Upper lobe of left lung (tissue), 6 donors: ENCODE data around the gene RPL27. TPM values are rescaled to one million over a fixed set of nuclear protein-coding genes. Genes with fewer than 3 reads are reported as not detected.

Experiments used
- ATAC-seq, 2 donors: fragments of 200-7000 bp; cut with Tn5 transposase; one replicate each; pipeline ENCODE4 v1.9.1; 2022; ENCODE audit warnings: mild to moderate bottlenecking in 2 of 2, moderate library complexity in 2 of 2; ENCODE audit not compliant: low FRiP score in 2 of 2
- DNase-seq, 2 donors: peaks; one replicate each; pipeline ENCODE4 v3.0.0-alpha.2; 2019 to 2020
- H3K27ac ChIP-seq, 4 donors: fragments of 200-600 bp; sonication (generic); one replicate each; pipeline ENCODE4 v1.5.1; 2016 to 2019
- H3K27me3 ChIP-seq, 4 donors: fragments of 200-600 bp; sonication (generic); one replicate each; pipeline ENCODE4 v1.5.1; 2017 to 2019
- H3K36me3 ChIP-seq, 4 donors: fragments of 200-600 bp; sonication (generic); one replicate each; pipeline ENCODE4 v1.5.1; 2016 to 2019
- H3K4me1 ChIP-seq, 4 donors: fragments of 200-600 bp; sonication (generic); one replicate each; pipeline ENCODE4 v1.5.1; 2018 to 2019
- H3K4me3 ChIP-seq, 4 donors: fragments of 200-600 bp; sonication (generic); one replicate each; pipeline ENCODE4 v1.5.1; 2017 to 2019; ENCODE audit warnings: mild to moderate bottlenecking in 2 of 4, moderate library complexity in 1 of 4
- H3K9me3 ChIP-seq, 4 donors: fragments of 200-600 bp; sonication (generic); one replicate each; pipeline ENCODE4 v1.5.1; 2018 to 2019
- EP300 ChIP-seq, 4 donors: sonication (generic); formaldehyde crosslinking; IDR thresholded peaks; one replicate each; pipeline ENCODE4 v1.5.1; 2017; ENCODE audit warnings: antibody characterized with exemption in 4 of 4, control low read depth in 2 of 4
- POLR2A ChIP-seq, 4 donors: fragments of 450-650 bp; IDR thresholded peaks; one replicate each; pipeline ENCODE4 v1.5.1; 2016 to 2017; ENCODE audit warnings: antibody characterized with exemption in 4 of 4, mild to moderate bottlenecking in 2 of 4
- POLR2AphosphoS5 ChIP-seq, 2 donors: sonication (generic); formaldehyde crosslinking; IDR thresholded peaks; one replicate each; pipeline ENCODE4 v1.5.1; 2017; ENCODE audit warnings: antibody characterized with exemption in 2 of 2
- WGBS, 2 donors: methylation state at CpG; one replicate each; pipeline ENCODE4 v1.1.5; 2017 to 2018; 5-methylcytosine and 5-hydroxymethylcytosine counted together
- total RNA-seq, 6 donors: library from RNA; depleted of rRNA in 4 of 6; stranded (reverse); fragments of >200 nt in 4 of 6; gene quantifications; one replicate each; pipeline versions ENCODE4 v1.1.0 to v1.2.1, GENCODE V29; 2016 to 2021
- TF ChIP-seq, protein P1 (sequence below), 6 experiments: fragments of 450-650 bp in 4 of 6; fragments of 200-600 bp in 2 of 6; sonication (generic) in 2 of 6; IDR thresholded peaks; one replicate each; pipeline ENCODE4 v1.5.1; 2016 to 2019; ENCODE audit warnings: antibody characterized with exemption in 6 of 6
- donor health status: DM: no; HTN: no; CAD: no; lungs with moderate emphysema.
- donor health status: DM: no; HTN: yes; CAD: no; lungs with severe emphysema.

RPL27 gene
- total RNA-seq, 6 donors from 2014 or later, result 534 to 1,192 (median 783) TPM

DNA sequence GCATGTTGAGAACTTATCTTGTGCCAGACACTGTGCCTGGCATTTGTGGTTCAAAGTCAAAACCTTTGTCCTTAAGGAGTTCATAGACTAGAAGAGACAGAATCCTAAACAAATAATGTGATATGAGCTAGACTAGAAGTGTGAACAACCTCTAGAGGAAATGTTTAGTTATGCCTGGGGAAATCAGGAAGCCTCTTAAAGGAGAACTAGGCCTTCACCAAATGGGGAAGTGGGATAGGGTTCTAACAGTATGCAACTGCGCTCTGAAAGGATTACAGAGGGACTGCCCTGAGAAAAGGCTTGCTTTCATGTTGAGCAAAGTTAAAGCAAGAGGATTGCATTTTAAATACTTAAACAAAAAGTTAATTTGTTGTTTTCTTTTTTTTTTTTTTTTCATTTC lies 13.0 kb upstream of the RPL27 start:
- DNase-seq, result no peak
- H3K36me3 ChIP-seq, result peaks cover 23 to 53% (median 41%) of the 10 kb centered on the region in 4 donors
- H3K4me3 ChIP-seq, result no peak overlapping the region
- peaks cover 8 to 48% (median 25%) of the 10 kb centered on the region in 4 donors for H3K4me1 ChIP-seq
- no peaks in the 10 kb centered on the region for H3K9me3 ChIP-seq
- WGBS, 2 donors, result 0 to 54% methylated on average over 1 of the region's 1 CpG
- TF ChIP-seq POLR2AphosphoS5 (IDR thresholded peaks at IDR 0.05) (no peak), POLR2A (IDR thresholded peaks at IDR 0.05) (no peak), EP300 (IDR thresholded peaks at IDR 0.05) (no peak)
- TF ChIP-seq, protein P1, sequence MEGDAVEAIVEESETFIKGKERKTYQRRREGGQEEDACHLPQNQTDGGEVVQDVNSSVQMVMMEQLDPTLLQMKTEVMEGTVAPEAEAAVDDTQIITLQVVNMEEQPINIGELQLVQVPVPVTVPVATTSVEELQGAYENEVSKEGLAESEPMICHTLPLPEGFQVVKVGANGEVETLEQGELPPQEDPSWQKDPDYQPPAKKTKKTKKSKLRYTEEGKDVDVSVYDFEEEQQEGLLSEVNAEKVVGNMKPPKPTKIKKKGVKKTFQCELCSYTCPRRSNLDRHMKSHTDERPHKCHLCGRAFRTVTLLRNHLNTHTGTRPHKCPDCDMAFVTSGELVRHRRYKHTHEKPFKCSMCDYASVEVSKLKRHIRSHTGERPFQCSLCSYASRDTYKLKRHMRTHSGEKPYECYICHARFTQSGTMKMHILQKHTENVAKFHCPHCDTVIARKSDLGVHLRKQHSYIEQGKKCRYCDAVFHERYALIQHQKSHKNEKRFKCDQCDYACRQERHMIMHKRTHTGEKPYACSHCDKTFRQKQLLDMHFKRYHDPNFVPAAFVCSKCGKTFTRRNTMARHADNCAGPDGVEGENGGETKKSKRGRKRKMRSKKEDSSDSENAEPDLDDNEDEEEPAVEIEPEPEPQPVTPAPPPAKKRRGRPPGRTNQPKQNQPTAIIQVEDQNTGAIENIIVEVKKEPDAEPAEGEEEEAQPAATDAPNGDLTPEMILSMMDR (IDR thresholded peaks at IDR 0.05), result no peak
- no peaks in the 10 kb centered on the region for H3K27me3 ChIP-seq
- peak in 1 of 2 donors; percentile 61 for ATAC-seq
- H3K27ac ChIP-seq, result peak overlapping the region in 3 of 4 donors; percentile 61 to 66 (median 62)

DNA sequence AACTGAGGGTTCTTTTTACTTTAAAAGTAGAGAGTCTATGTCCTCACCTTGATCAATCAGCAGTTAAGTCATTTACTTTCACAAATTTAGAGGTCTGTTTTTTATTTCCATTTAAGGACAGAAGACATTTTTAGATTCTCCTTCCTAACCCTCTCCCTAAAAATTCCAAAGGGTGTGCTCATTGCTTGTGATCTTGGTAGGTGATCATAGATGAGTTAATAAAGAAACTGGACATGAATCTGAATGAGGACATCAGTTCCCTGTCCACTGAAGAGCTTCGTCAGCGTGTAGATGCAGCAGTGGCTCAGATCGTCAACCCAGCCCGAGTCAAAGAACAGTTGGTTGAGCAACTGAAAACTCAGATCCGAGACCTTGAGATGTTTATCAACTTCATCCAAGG lies 9.1 kb upstream of the RPL27 start:
- no peak overlapping the region for H3K4me3 ChIP-seq
- TF ChIP-seq, protein P1 (IDR thresholded peaks at IDR 0.05), result no peak
- no peak for TF ChIP-seq POLR2A (IDR thresholded peaks at IDR 0.05)
- TF ChIP-seq POLR2AphosphoS5 (IDR thresholded peaks at IDR 0.05), result no peak
- TF ChIP-seq EP300 (IDR thresholded peaks at IDR 0.05), result no peak
- peaks cover 44 to 86% (median 71%) of the 10 kb centered on the region in 4 donors for H3K36me3 ChIP-seq
- H3K4me1 ChIP-seq, result peaks cover 0 to 20% (median 8%) of the 10 kb centered on the region in 4 donors
- WGBS, 2 donors, result 97 to 99% methylated on average over 5 of the region's 5 CpGs
- no peaks in the 10 kb centered on the region for H3K9me3 ChIP-seq
- H3K27ac ChIP-seq, result no peak overlapping the region
- DNase-seq, result no peak
- H3K27me3 ChIP-seq, result no peaks in the 10 kb centered on the region
- ATAC-seq, result no peak

DNA sequence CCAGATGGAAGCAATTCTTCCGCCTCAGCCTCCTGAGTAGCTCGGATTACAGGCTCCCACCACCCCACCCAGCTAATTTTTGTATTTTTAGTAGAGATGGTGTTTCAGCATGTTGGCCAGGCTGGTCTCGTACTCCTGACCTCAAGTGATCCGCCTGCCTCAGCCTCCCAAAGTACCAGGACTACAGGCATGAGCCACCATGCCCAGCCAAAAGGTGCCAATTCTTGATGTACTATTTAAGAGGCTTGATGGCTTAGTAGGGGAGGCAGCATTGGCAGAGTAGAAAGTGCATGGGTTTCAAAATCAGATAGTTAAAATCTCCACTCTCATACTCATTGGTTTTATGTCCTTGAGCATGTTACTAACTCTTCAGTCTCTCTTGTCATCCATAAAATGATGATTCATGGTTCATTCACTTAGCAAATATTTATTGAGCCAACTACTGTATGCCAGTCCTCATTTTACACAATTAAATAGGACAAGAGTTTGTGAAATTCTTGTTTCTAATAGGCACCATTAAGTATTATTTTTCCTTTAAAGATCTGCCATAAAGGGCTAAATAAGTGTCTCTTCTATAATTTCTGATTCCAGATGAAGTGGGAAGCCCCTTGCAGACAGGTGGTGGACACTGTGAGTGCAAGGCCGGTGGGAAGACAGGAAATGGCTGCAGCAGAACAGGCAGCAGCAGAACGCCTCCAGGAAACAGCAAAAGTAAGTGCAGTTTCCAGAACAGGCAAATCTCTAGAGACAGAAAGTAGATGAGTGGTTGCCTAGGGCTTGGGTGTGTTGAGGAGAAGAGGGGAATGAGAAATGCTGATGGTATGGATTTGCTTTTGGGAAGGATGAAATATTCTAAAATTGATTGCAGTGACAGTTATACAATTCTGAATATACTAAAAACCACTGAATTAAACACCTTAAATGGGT lies 8.2 kb upstream of the RPL27 start:
- TF ChIP-seq EP300 (IDR thresholded peaks at IDR 0.05), result no peak
- no peak for TF ChIP-seq POLR2AphosphoS5 (IDR thresholded peaks at IDR 0.05)
- TF ChIP-seq POLR2A (IDR thresholded peaks at IDR 0.05), result no peak
- TF ChIP-seq, protein P1 (IDR thresholded peaks at IDR 0.05), result no peak
- ATAC-seq, result no peak
- WGBS, 2 donors, result 82 to 89% methylated on average over 6 of the region's 6 CpGs
- H3K4me3 ChIP-seq, result no peak overlapping the region
- H3K27me3 ChIP-seq, result no peaks in the 10 kb centered on the region
- H3K36me3 ChIP-seq, result peaks cover 44 to 89% (median 71%) of the 10 kb centered on the region in 4 donors
- H3K4me1 ChIP-seq, result peaks cover 0 to 15% (median 2%) of the 10 kb centered on the region in 4 donors
- no peak overlapping the region for H3K27ac ChIP-seq
- no peaks in the 10 kb centered on the region for H3K9me3 ChIP-seq
- no peak for DNase-seq

DNA sequence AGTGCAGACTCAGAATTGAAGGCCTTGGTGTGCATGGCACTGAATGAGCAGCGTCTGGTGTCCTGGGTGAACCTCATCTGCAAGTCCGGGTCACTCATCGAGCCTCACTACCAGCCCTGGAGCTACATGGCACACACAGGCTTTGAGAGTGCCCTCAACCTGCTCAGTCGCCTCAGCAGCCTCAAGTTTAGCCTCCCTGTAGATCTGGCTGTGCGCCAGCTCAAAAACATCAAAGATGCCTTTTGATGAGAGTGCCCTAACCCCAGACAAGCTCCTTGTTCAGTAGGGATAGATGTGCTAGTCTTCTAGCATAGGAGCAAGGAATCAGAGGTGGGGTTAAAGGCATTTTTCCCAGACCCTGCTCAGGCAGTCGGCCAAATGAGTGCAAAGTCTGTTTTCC lies 6.7 kb upstream of the RPL27 start:
- Histone ChIP-seq H3K4me1 (peaks cover 0 to 2% (median 0%) of the 10 kb centered on the region in 4 donors), H3K27ac (no peak overlapping the region), H3K27me3 (no peaks in the 10 kb centered on the region), H3K4me3 (no peak overlapping the region), H3K36me3 (peaks cover 44 to 75% (median 66%) of the 10 kb centered on the region in 4 donors), H3K9me3 (no peaks in the 10 kb centered on the region)
- 97 to 100% methylated on average over 5 to 6 of the region's 6 CpGs for WGBS, 2 donors
- DNase-seq (no peak), ATAC-seq (no peak)
- no peak for TF ChIP-seq POLR2A (IDR thresholded peaks at IDR 0.05)
- TF ChIP-seq POLR2AphosphoS5 (IDR thresholded peaks at IDR 0.05), result no peak
- no peak for TF ChIP-seq EP300 (IDR thresholded peaks at IDR 0.05)
- TF ChIP-seq, protein P1 (IDR thresholded peaks at IDR 0.05), result no peak
